ENCODE data around the gene RTTN. TPM values are rescaled to one million over a fixed set of nuclear protein-coding genes. Genes with fewer than 3 reads are reported as not detected.

RTTN gene
- polyA plus RNA-seq, 2 donors, result 2.3 to 2.8 TPM

GRCh38 chr18:70182548-70182947 is 22.9 kb downstream of the RTTN start:
- Histone ChIP-seq H3K36me3 (ENCODE audit: control insufficient read depth in 2 of 2, insufficient read depth in 2 of 2, low read length in 1 of 2) (no peaks in the 10 kb centered on the region), H3K27ac (ENCODE audit: low read depth in 2 of 2, low read length in 1 of 2) (no peak overlapping the region)

DNA sequence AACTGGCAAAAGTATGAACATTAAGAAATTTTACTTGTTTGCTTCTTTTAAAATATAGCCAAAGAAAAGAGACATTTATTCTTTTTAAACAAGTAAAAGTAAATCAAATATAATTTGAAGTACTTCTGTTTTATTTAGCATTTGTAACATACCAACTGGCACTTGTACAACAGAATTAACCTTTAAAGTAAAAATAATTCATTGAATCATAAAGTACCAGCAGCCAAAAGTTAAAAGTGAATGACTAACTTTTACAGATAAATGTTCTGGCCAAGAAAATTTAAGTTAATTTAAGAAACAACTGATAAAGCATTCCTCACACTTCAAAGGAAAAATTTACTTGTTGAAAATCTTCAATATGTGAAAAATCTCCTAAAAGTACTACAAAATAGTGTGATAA is 23.8 kb downstream of the RTTN start:
- Histone ChIP-seq H3K27me3 (ENCODE audit: control insufficient read depth in 1 of 2, insufficient read depth in 2 of 2, low read length in 2 of 2) (no peaks in the 10 kb centered on the region), H3K27ac (ENCODE audit: low read depth in 2 of 2, low read length in 1 of 2) (no peak overlapping the region), H3K4me1 (ENCODE audit: control insufficient read depth in 2 of 2, insufficient read depth in 2 of 2, low read length in 1 of 2) (no peaks in the 10 kb centered on the region), H3K36me3 (ENCODE audit: control insufficient read depth in 2 of 2, insufficient read depth in 2 of 2, low read length in 1 of 2) (no peaks in the 10 kb centered on the region), H3K9me3 (ENCODE audit: control insufficient read depth in 2 of 2, insufficient read depth in 1 of 2, low read depth in 1 of 2, low read length in 1 of 2) (no peaks in the 10 kb centered on the region), H3K4me3 (ENCODE audit: low read depth in 1 of 2, low read length in 2 of 2) (no peak overlapping the region)

More at GRCh38 chr18:70182548-70182947, 22.9 kb downstream of the RTTN start:
- Histone ChIP-seq H3K4me1 (ENCODE audit: control insufficient read depth in 2 of 2, insufficient read depth in 2 of 2, low read length in 1 of 2) (no peaks in the 10 kb centered on the region), H3K4me3 (ENCODE audit: low read depth in 1 of 2, low read length in 2 of 2) (no peak overlapping the region), H3K9me3 (ENCODE audit: control insufficient read depth in 2 of 2, insufficient read depth in 1 of 2, low read depth in 1 of 2, low read length in 1 of 2) (no peaks in the 10 kb centered on the region), H3K27me3 (ENCODE audit: control insufficient read depth in 1 of 2, insufficient read depth in 2 of 2, low read length in 2 of 2) (no peaks in the 10 kb centered on the region)

- Histone ChIP-seq H3K27ac (ENCODE audit: low read depth in 2 of 2, low read length in 1 of 2) (no peak overlapping the region), H3K4me3 (ENCODE audit: low read depth in 1 of 2, low read length in 2 of 2) (no peak overlapping the region), H3K9me3 (ENCODE audit: control insufficient read depth in 2 of 2, insufficient read depth in 1 of 2, low read depth in 1 of 2, low read length in 1 of 2) (no peaks in the 10 kb centered on the region), H3K27me3 (ENCODE audit: control insufficient read depth in 1 of 2, insufficient read depth in 2 of 2, low read length in 2 of 2) (no peaks in the 10 kb centered on the region), H3K4me1 (ENCODE audit: control insufficient read depth in 2 of 2, insufficient read depth in 2 of 2, low read length in 1 of 2) (no peaks in the 10 kb centered on the region), H3K36me3 (ENCODE audit: control insufficient read depth in 2 of 2, insufficient read depth in 2 of 2, low read length in 1 of 2) (no peaks in the 10 kb centered on the region)
- WGBS, 2 donors, result 71 to 80% methylated on average over 1 of the region's 1 CpG
Measured at GRCh38 chr18:70181015-70181414, 24.5 kb downstream of the RTTN start.

- Histone ChIP-seq H3K4me1 (ENCODE audit: control insufficient read depth in 2 of 2, insufficient read depth in 2 of 2, low read length in 1 of 2) (no peaks in the 10 kb centered on the region), H3K4me3 (ENCODE audit: low read depth in 1 of 2, low read length in 2 of 2) (no peak overlapping the region), H3K27me3 (ENCODE audit: control insufficient read depth in 1 of 2, insufficient read depth in 2 of 2, low read length in 2 of 2) (no peaks in the 10 kb centered on the region), H3K27ac (ENCODE audit: low read depth in 2 of 2, low read length in 1 of 2) (no peak overlapping the region), H3K36me3 (ENCODE audit: control insufficient read depth in 2 of 2, insufficient read depth in 2 of 2, low read length in 1 of 2) (no peaks in the 10 kb centered on the region), H3K9me3 (ENCODE audit: control insufficient read depth in 2 of 2, insufficient read depth in 1 of 2, low read depth in 1 of 2, low read length in 1 of 2) (no peaks in the 10 kb centered on the region)
- 89 to 90% methylated on average over 2 of the region's 2 CpGs for WGBS, 2 donors
Measured at GRCh38 chr18:70176537-70176936, 28.9 kb downstream of the RTTN start.

DNA sequence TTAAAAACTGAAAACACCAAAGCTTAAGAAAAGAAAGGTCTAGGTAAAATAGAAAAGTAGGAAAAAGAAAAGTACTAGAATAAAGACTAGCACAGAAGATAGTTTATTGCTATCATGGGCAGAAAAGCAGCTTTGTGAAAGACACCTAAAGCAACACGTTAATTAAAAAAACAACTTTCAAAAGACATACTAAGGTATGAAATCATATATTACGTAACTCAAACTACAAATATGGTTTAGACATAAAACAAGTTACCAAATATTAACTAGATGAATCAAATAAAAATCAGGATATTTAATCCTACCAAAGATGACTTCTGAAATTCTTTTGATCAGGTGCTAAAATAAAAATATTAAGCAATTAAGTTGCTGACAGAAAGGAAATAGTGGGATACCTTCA is 30.3 kb downstream of the RTTN start:
- H3K4me3 ChIP-seq (ENCODE audit: low read depth in 1 of 2, low read length in 2 of 2), result no peak overlapping the region
- H3K27me3 ChIP-seq (ENCODE audit: control insufficient read depth in 1 of 2, insufficient read depth in 2 of 2, low read length in 2 of 2), result no peaks in the 10 kb centered on the region
- no peak overlapping the region for H3K27ac ChIP-seq (ENCODE audit: low read depth in 2 of 2, low read length in 1 of 2)
- H3K9me3 ChIP-seq (ENCODE audit: control insufficient read depth in 2 of 2, insufficient read depth in 1 of 2, low read depth in 1 of 2, low read length in 1 of 2), result no peaks in the 10 kb centered on the region
- no peaks in the 10 kb centered on the region for H3K4me1 ChIP-seq (ENCODE audit: control insufficient read depth in 2 of 2, insufficient read depth in 2 of 2, low read length in 1 of 2)
- WGBS, 2 donors, result 93 to 94% methylated on average over 2 of the region's 2 CpGs
- H3K36me3 ChIP-seq (ENCODE audit: control insufficient read depth in 2 of 2, insufficient read depth in 2 of 2, low read length in 1 of 2), result no peaks in the 10 kb centered on the region

DNA sequence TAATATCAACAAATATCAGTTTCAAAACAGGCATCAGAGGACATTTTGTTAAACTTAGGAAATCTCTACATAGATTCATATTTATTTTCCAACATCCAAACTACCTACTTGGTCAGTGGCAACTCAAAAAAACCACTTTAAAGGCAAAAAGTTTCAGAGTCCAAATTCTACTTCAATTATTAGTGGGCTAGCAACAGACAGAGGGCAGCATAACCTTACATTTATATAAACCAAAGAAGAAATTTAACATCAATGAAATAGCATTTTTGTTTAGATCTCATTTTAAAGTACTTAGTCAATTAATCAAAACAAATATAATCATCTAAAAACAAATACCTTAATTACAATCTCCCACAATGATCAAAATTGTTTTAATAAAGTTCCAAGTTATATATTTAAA is 33.3 kb downstream of the RTTN start:
- Histone ChIP-seq H3K36me3 (ENCODE audit: control insufficient read depth in 2 of 2, insufficient read depth in 2 of 2, low read length in 1 of 2) (peaks cover 0 to 2% of the 10 kb centered on the region in 2 donors), H3K27me3 (ENCODE audit: control insufficient read depth in 1 of 2, insufficient read depth in 2 of 2, low read length in 2 of 2) (no peaks in the 10 kb centered on the region), H3K27ac (ENCODE audit: low read depth in 2 of 2, low read length in 1 of 2) (no peak overlapping the region), H3K4me3 (ENCODE audit: low read depth in 1 of 2, low read length in 2 of 2) (no peak overlapping the region), H3K9me3 (ENCODE audit: control insufficient read depth in 2 of 2, insufficient read depth in 1 of 2, low read depth in 1 of 2, low read length in 1 of 2) (no peaks in the 10 kb centered on the region), H3K4me1 (ENCODE audit: control insufficient read depth in 2 of 2, insufficient read depth in 2 of 2, low read length in 1 of 2) (no peaks in the 10 kb centered on the region)

GRCh38 chr18:70169747-70170146 is 35.7 kb downstream of the RTTN start:
- no peaks in the 10 kb centered on the region for H3K27me3 ChIP-seq (ENCODE audit: control insufficient read depth in 1 of 2, insufficient read depth in 2 of 2, low read length in 2 of 2)
- peaks cover 0 to 2% of the 10 kb centered on the region in 2 donors for H3K36me3 ChIP-seq (ENCODE audit: control insufficient read depth in 2 of 2, insufficient read depth in 2 of 2, low read length in 1 of 2)
- H3K9me3 ChIP-seq (ENCODE audit: control insufficient read depth in 2 of 2, insufficient read depth in 1 of 2, low read depth in 1 of 2, low read length in 1 of 2), result no peaks in the 10 kb centered on the region
- H3K4me1 ChIP-seq (ENCODE audit: control insufficient read depth in 2 of 2, insufficient read depth in 2 of 2, low read length in 1 of 2), result no peaks in the 10 kb centered on the region
- no peak overlapping the region for H3K4me3 ChIP-seq (ENCODE audit: low read depth in 1 of 2, low read length in 2 of 2)
- H3K27ac ChIP-seq (ENCODE audit: low read depth in 2 of 2, low read length in 1 of 2), result no peak overlapping the region
- 79 to 93% methylated on average over 4 of the region's 4 CpGs for WGBS, 2 donors

DNA sequence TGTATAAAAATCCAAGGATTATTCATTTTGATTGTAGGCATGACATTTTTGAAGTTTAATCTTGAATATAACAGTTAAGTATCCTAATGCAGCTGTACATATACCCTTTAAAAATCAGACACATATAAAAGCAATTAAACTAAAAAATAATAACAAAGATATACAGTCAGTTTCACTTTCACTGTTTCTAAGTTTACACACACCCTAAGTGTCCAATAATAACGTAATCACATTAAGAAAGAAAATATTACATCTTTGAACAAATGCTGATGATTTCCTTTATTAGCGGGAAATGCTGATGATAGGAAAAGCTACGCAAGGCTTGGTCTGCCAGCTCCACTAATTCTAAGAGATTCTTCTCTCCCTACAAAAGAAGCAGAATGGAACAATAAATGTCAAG is 38.8 kb downstream of the RTTN start:
- no peak overlapping the region for H3K27ac ChIP-seq (ENCODE audit: low read depth in 2 of 2, low read length in 1 of 2)
- peaks cover 0 to 2% of the 10 kb centered on the region in 2 donors for H3K36me3 ChIP-seq (ENCODE audit: control insufficient read depth in 2 of 2, insufficient read depth in 2 of 2, low read length in 1 of 2)
- no peaks in the 10 kb centered on the region for H3K9me3 ChIP-seq (ENCODE audit: control insufficient read depth in 2 of 2, insufficient read depth in 1 of 2, low read depth in 1 of 2, low read length in 1 of 2)
- no peaks in the 10 kb centered on the region for H3K27me3 ChIP-seq (ENCODE audit: control insufficient read depth in 1 of 2, insufficient read depth in 2 of 2, low read length in 2 of 2)
- no peaks in the 10 kb centered on the region for H3K4me1 ChIP-seq (ENCODE audit: control insufficient read depth in 2 of 2, insufficient read depth in 2 of 2, low read length in 1 of 2)
- no peak overlapping the region for H3K4me3 ChIP-seq (ENCODE audit: low read depth in 1 of 2, low read length in 2 of 2)
- 68 to 69% methylated on average over 3 of the region's 3 CpGs for WGBS, 2 donors

- Histone ChIP-seq H3K4me1 (ENCODE audit: control insufficient read depth in 2 of 2, insufficient read depth in 2 of 2, low read length in 1 of 2) (no peaks in the 10 kb centered on the region), H3K27me3 (ENCODE audit: control insufficient read depth in 1 of 2, insufficient read depth in 2 of 2, low read length in 2 of 2) (no peaks in the 10 kb centered on the region), H3K27ac (ENCODE audit: low read depth in 2 of 2, low read length in 1 of 2) (no peak overlapping the region), H3K9me3 (ENCODE audit: control insufficient read depth in 2 of 2, insufficient read depth in 1 of 2, low read depth in 1 of 2, low read length in 1 of 2) (no peaks in the 10 kb centered on the region), H3K4me3 (ENCODE audit: low read depth in 1 of 2, low read length in 2 of 2) (no peak overlapping the region), H3K36me3 (ENCODE audit: control insufficient read depth in 2 of 2, insufficient read depth in 2 of 2, low read length in 1 of 2) (peaks cover 0 to 2% of the 10 kb centered on the region in 2 donors)
- WGBS, 2 donors, result 83 to 86% methylated on average over 3 of the region's 3 CpGs
Measured at GRCh38 chr18:70165936-70166335, 39.6 kb downstream of the RTTN start.

GRCh38 chr18:70160073-70160678 is 45.3 kb downstream of the RTTN start:
- 78 to 82% methylated on average over 1 of the region's 1 CpG for WGBS, 2 donors
- Histone ChIP-seq H3K27ac (ENCODE audit: low read depth in 2 of 2, low read length in 1 of 2) (no peak overlapping the region), H3K36me3 (ENCODE audit: control insufficient read depth in 2 of 2, insufficient read depth in 2 of 2, low read length in 1 of 2) (no peaks in the 10 kb centered on the region), H3K4me1 (ENCODE audit: control insufficient read depth in 2 of 2, insufficient read depth in 2 of 2, low read length in 1 of 2) (no peaks in the 10 kb centered on the region), H3K9me3 (ENCODE audit: control insufficient read depth in 2 of 2, insufficient read depth in 1 of 2, low read depth in 1 of 2, low read length in 1 of 2) (no peaks in the 10 kb centered on the region), H3K27me3 (ENCODE audit: control insufficient read depth in 1 of 2, insufficient read depth in 2 of 2, low read length in 2 of 2) (no peaks in the 10 kb centered on the region), H3K4me3 (ENCODE audit: low read depth in 1 of 2, low read length in 2 of 2) (no peak overlapping the region)

Measured in esophagus (tissue), 2 donors.